Measurements from ENCODE around the gene SPAG16. TPM values are rescaled to one million over a fixed set of nuclear protein-coding genes. Genes with fewer than 3 reads are reported as not detected.

SPAG16 gene
- total and polyA plus RNA-seq, 2 of the 13 experiments (the other 11 are each of a cell fraction or from before 2014, with no cell fraction given): 9.6 to 26.5 TPM

DNA sequence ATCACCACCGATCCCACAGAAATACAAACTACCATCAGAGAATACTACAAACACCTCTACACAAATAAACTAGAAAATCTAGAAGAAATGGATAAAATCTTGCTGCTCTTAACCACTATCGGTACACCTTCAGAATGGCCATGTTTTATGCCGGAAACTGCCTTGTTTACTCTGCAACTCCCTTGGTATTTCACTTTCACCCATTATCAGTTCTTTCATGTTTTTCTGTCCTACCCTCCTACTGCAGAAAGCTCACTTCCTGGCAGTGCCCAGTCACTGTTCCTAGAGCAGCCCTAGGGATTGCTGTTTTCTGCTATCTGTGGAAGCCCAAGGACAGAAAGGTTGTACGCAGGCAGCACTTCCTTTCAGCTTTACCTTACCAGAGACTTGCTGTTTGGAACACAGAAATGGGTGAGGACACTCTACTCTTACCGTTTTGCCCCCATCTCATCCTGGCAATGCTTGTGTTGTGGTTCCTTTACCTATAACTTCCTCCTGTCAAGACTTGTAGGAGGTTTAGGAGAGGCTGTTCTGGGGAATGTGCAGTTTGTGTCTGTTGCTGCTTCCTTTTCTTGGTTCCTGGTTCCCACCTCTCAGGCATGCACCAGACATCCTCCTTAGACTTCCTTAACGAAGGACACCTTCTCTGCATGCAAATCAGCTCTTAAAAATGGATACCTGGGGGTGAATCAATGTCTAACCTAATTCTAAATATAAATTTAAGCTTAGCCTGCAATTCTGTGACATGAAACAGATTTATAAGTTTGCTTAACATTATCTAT lies 394.4 kb downstream of the SPAG16 start:
- no peaks in the 10 kb centered on the region for H3K4me1 ChIP-seq (ENCODE audit: insufficient read depth, low read length)
- POLR2A ChIA-PET: no interaction called here
- TF ChIP-seq MLX (CRISPR knock-in tag; IDR thresholded peaks at IDR 0.05) (no peak), KDM5B (CRISPR knock-in tag; IDR thresholded peaks at IDR 0.05; ENCODE audit: borderline replicate concordance) (no peak), CBFB (CRISPR knock-in tag; IDR thresholded peaks at IDR 0.05) (no peak), ZBED4 (CRISPR knock-in tag; IDR thresholded peaks at IDR 0.05; ENCODE audit: borderline replicate concordance) (no peak), KMT2B (CRISPR knock-in tag; IDR thresholded peaks at IDR 0.05) (no peak), ZNF569 (CRISPR knock-in tag; IDR thresholded peaks at IDR 0.05; ENCODE audit: borderline replicate concordance) (no peak), RFX3 (CRISPR knock-in tag; IDR thresholded peaks at IDR 0.05) (no peak), BORCS8-MEF2B (CRISPR knock-in tag; IDR thresholded peaks at IDR 0.05) (no peak), ZNF446 (CRISPR knock-in tag; IDR thresholded peaks at IDR 0.05) (no peak), GABPB1 (CRISPR knock-in tag; IDR thresholded peaks at IDR 0.05) (no peak), RELA (CRISPR knock-in tag; IDR thresholded peaks at IDR 0.05) (no peak)
- TF ChIP-seq, protein P1, sequence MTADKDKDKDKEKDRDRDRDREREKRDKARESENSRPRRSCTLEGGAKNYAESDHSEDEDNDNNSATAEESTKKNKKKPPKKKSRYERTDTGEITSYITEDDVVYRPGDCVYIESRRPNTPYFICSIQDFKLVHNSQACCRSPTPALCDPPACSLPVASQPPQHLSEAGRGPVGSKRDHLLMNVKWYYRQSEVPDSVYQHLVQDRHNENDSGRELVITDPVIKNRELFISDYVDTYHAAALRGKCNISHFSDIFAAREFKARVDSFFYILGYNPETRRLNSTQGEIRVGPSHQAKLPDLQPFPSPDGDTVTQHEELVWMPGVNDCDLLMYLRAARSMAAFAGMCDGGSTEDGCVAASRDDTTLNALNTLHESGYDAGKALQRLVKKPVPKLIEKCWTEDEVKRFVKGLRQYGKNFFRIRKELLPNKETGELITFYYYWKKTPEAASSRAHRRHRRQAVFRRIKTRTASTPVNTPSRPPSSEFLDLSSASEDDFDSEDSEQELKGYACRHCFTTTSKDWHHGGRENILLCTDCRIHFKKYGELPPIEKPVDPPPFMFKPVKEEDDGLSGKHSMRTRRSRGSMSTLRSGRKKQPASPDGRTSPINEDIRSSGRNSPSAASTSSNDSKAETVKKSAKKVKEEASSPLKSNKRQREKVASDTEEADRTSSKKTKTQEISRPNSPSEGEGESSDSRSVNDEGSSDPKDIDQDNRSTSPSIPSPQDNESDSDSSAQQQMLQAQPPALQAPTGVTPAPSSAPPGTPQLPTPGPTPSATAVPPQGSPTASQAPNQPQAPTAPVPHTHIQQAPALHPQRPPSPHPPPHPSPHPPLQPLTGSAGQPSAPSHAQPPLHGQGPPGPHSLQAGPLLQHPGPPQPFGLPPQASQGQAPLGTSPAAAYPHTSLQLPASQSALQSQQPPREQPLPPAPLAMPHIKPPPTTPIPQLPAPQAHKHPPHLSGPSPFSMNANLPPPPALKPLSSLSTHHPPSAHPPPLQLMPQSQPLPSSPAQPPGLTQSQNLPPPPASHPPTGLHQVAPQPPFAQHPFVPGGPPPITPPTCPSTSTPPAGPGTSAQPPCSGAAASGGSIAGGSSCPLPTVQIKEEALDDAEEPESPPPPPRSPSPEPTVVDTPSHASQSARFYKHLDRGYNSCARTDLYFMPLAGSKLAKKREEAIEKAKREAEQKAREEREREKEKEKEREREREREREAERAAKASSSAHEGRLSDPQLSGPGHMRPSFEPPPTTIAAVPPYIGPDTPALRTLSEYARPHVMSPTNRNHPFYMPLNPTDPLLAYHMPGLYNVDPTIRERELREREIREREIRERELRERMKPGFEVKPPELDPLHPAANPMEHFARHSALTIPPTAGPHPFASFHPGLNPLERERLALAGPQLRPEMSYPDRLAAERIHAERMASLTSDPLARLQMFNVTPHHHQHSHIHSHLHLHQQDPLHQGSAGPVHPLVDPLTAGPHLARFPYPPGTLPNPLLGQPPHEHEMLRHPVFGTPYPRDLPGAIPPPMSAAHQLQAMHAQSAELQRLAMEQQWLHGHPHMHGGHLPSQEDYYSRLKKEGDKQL (CRISPR knock-in tag; IDR thresholded peaks at IDR 0.05; ENCODE audit: low read depth): no peak
- TF ChIP-seq, protein P2, sequence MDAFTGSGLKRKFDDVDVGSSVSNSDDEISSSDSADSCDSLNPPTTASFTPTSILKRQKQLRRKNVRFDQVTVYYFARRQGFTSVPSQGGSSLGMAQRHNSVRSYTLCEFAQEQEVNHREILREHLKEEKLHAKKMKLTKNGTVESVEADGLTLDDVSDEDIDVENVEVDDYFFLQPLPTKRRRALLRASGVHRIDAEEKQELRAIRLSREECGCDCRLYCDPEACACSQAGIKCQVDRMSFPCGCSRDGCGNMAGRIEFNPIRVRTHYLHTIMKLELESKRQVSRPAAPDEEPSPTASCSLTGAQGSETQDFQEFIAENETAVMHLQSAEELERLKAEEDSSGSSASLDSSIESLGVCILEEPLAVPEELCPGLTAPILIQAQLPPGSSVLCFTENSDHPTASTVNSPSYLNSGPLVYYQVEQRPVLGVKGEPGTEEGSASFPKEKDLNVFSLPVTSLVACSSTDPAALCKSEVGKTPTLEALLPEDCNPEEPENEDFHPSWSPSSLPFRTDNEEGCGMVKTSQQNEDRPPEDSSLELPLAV (CRISPR knock-in tag; conservative IDR thresholded peaks at IDR 0.05; ENCODE audit: low read depth): no peak

More for the DNA sequence above, 394.4 kb downstream of the SPAG16 start:
- Histone ChIP-seq H2AFZ (ENCODE audit: low read length) (no peak overlapping the region), H3K79me2 (ENCODE audit: insufficient read depth, low read length) (no peaks in the 10 kb centered on the region), H4K20me1 (ENCODE audit: insufficient read depth, low read length) (no peaks in the 10 kb centered on the region), H3K9ac (ENCODE audit: insufficient read depth, low read depth, low read length) (no peak overlapping the region), H3K4me2 (ENCODE audit: low read depth, low read length) (no peak overlapping the region), H3K9me3 (ENCODE audit: low read length) (peaks cover 40% of the 10 kb centered on the region), H3K4me3 (replicated peaks in 1 of 3; ENCODE audit: insufficient read depth in 1 of 3, low read depth in 2 of 3, low read length in 3 of 3) (no peak overlapping the region), H3K27me3 (ENCODE audit: control insufficient read depth in 1 of 2, insufficient read depth in 2 of 2, low read length in 2 of 2) (no peaks in the 10 kb centered on the region), H3K36me3 (replicated peaks in 1 of 2; ENCODE audit: control insufficient read depth in 1 of 2, insufficient read depth in 2 of 2, low read length in 2 of 2) (no peaks in the 10 kb centered on the region), H3K27ac (ENCODE audit: extremely low read length, insufficient read depth, low read length) (no peak overlapping the region)
- ATAC-seq (no peak), DNase-seq (ENCODE audit: low spot score) (no peak), FAIRE-seq (no peak)
- in situ Hi-C loops (cut with HindIII; ENCODE audit: extremely low pct_ligation_motif_present, low pct_unique_long_range_greater_than_20kb): no loop called here
- intact Hi-C loops (cut with micrococcal nuclease; ENCODE audit: unreplicated experiment): no loop called here
- BruUV-seq (replicated peaks): no TSS peak
- CTCF ChIA-PET (ENCODE audit: low intra/inter-chr PET ratio, low total read pairs): no interaction called here
- 13% methylated on average over 6 of the region's 6 CpGs for WGBS (ENCODE audit: low lambda C conversion rate)
